GM23338 (cell line): ENCODE data around the gene CCDC6. TPM values are rescaled to one million over a fixed set of nuclear protein-coding genes. Genes with fewer than 3 reads are reported as not detected.

Experiments used
- ATAC-seq: fragments of 200-7000 bp; cut with Tn5 transposase; 3 replicates; pipeline ENCODE4 v1.9.1; 2020
- DNase-seq: peaks from one replicate; pipeline ENCODE4 v3.0.0-alpha.2; 2015; ENCODE audit warnings: low spot score
- H2AFZ ChIP-seq: fragments of 200-600 bp; sonication (generic); 2 replicates; pipeline ENCODE4 v1.8.0; 2016; ENCODE audit warnings: antibody characterized with exemption, mild to moderate bottlenecking, moderate library complexity
- H3F3A ChIP-seq: fragments of 200-600 bp; sonication (generic); replicated peaks from 2 replicates; pipeline ENCODE4 v1.8.0; 2017; ENCODE audit warnings: antibody characterized with exemption, mixed run types, low read depth
- H3K27ac ChIP-seq: fragments of 200-600 bp; sonication (generic); 2 replicates; pipeline ENCODE4 v1.6.1; 2016; ENCODE audit warnings: low read depth
- H3K27me3 ChIP-seq: fragments of 200-600 bp; sonication (generic); 2 replicates; pipeline ENCODE4 v1.8.0; 2016; ENCODE audit warnings: mild to moderate bottlenecking, mixed run types, moderate library complexity; ENCODE audit not compliant: insufficient read depth
- H3K36me3 ChIP-seq: fragments of 200-600 bp; sonication (generic); 2 replicates; pipeline ENCODE4 v1.8.0; 2016; ENCODE audit warnings: mild to moderate bottlenecking; ENCODE audit not compliant: insufficient read depth
- H3K4me1 ChIP-seq: fragments of 200-600 bp; sonication (generic); 2 replicates; pipeline ENCODE4 v1.8.0; 2016; ENCODE audit warnings: mild to moderate bottlenecking, moderate library complexity; ENCODE audit not compliant: insufficient read depth
- H3K4me2 ChIP-seq: fragments of 200-600 bp; sonication (generic); 2 replicates; pipeline ENCODE4 v1.7.1; 2017; ENCODE audit warnings: mixed run types
- H3K4me3 ChIP-seq: fragments of 200-600 bp; sonication (generic); 2 replicates; pipeline ENCODE4 v1.6.1; 2016; ENCODE audit warnings: mixed run types
- H3K79me2 ChIP-seq: fragments of 200-600 bp; sonication (generic); replicated peaks from 2 replicates; pipeline ENCODE4 v1.8.0; 2017; ENCODE audit warnings: mild to moderate bottlenecking; ENCODE audit not compliant: insufficient read depth
- H3K9me2 ChIP-seq: fragments of 200-600 bp; sonication (generic); 2 replicates; pipeline ENCODE4 v1.8.0; 2017; ENCODE audit not compliant: insufficient read depth
- H4K20me1 ChIP-seq: fragments of 200-600 bp; sonication (generic); replicated peaks from 2 replicates; pipeline ENCODE4 v1.8.0; 2017; ENCODE audit warnings: mild to moderate bottlenecking; ENCODE audit not compliant: insufficient read depth
- H3K27ac Mint-ChIP-seq: 2 replicates; pipeline ENCODE4 v1.8.0; 2020; ENCODE audit warnings: inconsistent platforms, mild to moderate bottlenecking, moderate library complexity, mixed read lengths
- H3K27me3 Mint-ChIP-seq: 3 replicates; pipeline ENCODE4 v1.8.0; 2022; ENCODE audit warnings: low read depth, mild to moderate bottlenecking, moderate library complexity, mixed read lengths, inconsistent platforms; ENCODE audit not compliant: insufficient read depth, poor library complexity
- H3K36me3 Mint-ChIP-seq: 3 replicates; pipeline ENCODE4 v1.8.0; 2021; ENCODE audit warnings: low read depth, mild to moderate bottlenecking, inconsistent platforms, moderate library complexity, mixed read lengths
- H3K4me1 Mint-ChIP-seq: 3 replicates; pipeline ENCODE4 v1.8.0; 2020; ENCODE audit warnings: mild to moderate bottlenecking, inconsistent platforms, mixed read lengths
- H3K4me3 Mint-ChIP-seq: 3 replicates; pipeline ENCODE4 v1.8.0; 2021; ENCODE audit warnings: moderate library complexity, mild to moderate bottlenecking, inconsistent platforms, mixed read lengths
- H3K9me3 Mint-ChIP-seq: 3 replicates; pipeline ENCODE4 v1.8.0; 2020; ENCODE audit warnings: moderate library complexity, mild to moderate bottlenecking, inconsistent platforms, mixed read lengths
- CREB1 ChIP-seq: fragments of 250-450 bp; sonication (Bioruptor Pico); IDR thresholded peaks from 2 replicates; pipeline ENCODE4 v1.5.0; 2020; ENCODE audit warnings: low read depth, mild to moderate bottlenecking, moderate library complexity
- EZH2 ChIP-seq: fragments of 200-600 bp; sonication (generic); IDR thresholded peaks from one replicate; pipeline ENCODE4 v1.8.0; 2017; ENCODE audit warnings: antibody characterized with exemption, mild to moderate bottlenecking, low read depth; ENCODE audit not compliant: unreplicated experiment
- EZH2phosphoT487 ChIP-seq: fragments of 200-600 bp; sonication (generic); IDR thresholded peaks from one replicate; pipeline ENCODE4 v1.8.1; 2018; ENCODE audit warnings: antibody characterized with exemption; ENCODE audit not compliant: unreplicated experiment
- JUNB ChIP-seq: IDR thresholded peaks from one replicate; pipeline ENCODE4 v1.6.1; 2016; ENCODE audit warnings: antibody characterized with exemption; ENCODE audit not compliant: unreplicated experiment
- NANOG ChIP-seq: IDR thresholded peaks from 2 replicates; pipeline ENCODE4 v1.6.1; 2016; ENCODE audit warnings: antibody characterized with exemption, borderline replicate concordance
- POLR2AphosphoS5 ChIP-seq: IDR thresholded peaks from 2 replicates; pipeline ENCODE4 v1.6.1; 2016; ENCODE audit warnings: antibody characterized with exemption, low read depth
- REST ChIP-seq: IDR thresholded peaks from one replicate; pipeline ENCODE4 v1.6.1; 2018; ENCODE audit warnings: antibody characterized with exemption; ENCODE audit not compliant: unreplicated experiment
- STAT1 ChIP-seq: IDR thresholded peaks from one replicate; pipeline ENCODE4 v1.6.1; 2016; ENCODE audit warnings: antibody characterized with exemption; ENCODE audit not compliant: unreplicated experiment
- ZNF114 ChIP-seq: fragments of 250-450 bp; sonication (Bioruptor Pico); IDR thresholded peaks from 2 replicates; pipeline ENCODE4 v1.5.0; 2020; ENCODE audit warnings: mild to moderate bottlenecking, moderate library complexity
- ZNF331 ChIP-seq: fragments of 250-450 bp; sonication (Bioruptor Pico); IDR thresholded peaks from 2 replicates; pipeline ENCODE4 v1.5.0; 2020; ENCODE audit warnings: low read depth, mild to moderate bottlenecking, moderate library complexity
- ZNF462 ChIP-seq: fragments of 250-450 bp; sonication (Bioruptor Pico); IDR thresholded peaks from 2 replicates; pipeline ENCODE4 v1.5.0; 2020; ENCODE audit warnings: mild to moderate bottlenecking, moderate library complexity
- polyA plus RNA-seq: library from polyadenylated mRNA; unstranded; fragments of >200 nt; fragmentation: Nextera tagmentation; extraction: Ambion mirVana; gene quantifications from 2 replicates; pipeline ENCODE4 v1.2.1, GENCODE V29; 2016
- total RNA-seq: library from RNA; depleted of rRNA; stranded (reverse); fragments of >200 nt; shearing (Covaris generic); gene quantifications from 2 replicates; pipeline ENCODE4 v1.2.3, GENCODE V29; 2014
- TF ChIP-seq, protein P1 (sequence below), 2 experiments: fragments of 200-600 bp in 1 of 2; sonication (generic) in 1 of 2; conservative IDR thresholded peaks; 2 replicates each; pipeline versions ENCODE4 v1.5.1 to v1.6.1; 2016 to 2017; ENCODE audit warnings: antibody characterized with exemption in 2 of 2, low read depth in 2 of 2, mild to moderate bottlenecking in 2 of 2, moderate library complexity in 1 of 2
- TF ChIP-seq, protein P2 (sequence below): IDR thresholded peaks from 2 replicates; pipeline ENCODE4 v1.6.1; 2016; ENCODE audit warnings: antibody characterized with exemption

The CCDC6 gene
- total and polyA plus RNA-seq, 2 experiments from 2014 or later, result 32.5 to 66.9 TPM

DNA sequence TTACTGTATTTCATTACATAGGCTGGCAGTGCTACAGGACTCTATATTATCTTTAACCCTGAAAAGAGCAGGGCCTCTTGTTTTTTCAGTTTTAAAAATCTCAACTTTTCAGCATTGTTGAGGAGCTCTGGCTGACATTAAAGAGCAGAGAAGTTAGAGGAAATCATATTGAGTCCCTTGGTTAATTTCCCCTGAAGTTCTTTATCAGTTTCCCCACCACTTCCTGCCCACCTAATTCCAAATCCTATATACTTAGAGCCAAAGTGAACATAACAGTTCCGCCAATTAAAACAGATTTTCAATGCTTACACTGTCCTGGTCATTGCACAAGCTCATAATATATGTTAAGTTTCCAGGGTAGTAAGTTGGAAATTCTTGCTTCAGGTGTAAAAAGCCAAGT is 87.1 kb downstream of the CCDC6 start:
- Mint-ChIP-seq H3K27me3 (peaks cover 2% of the 10 kb centered on the region), H3K27ac (no peak overlapping the region), H3K9me3 (no peaks in the 10 kb centered on the region; the same call in 2 of the 3 replicates), H3K36me3 (peaks cover 18% of the 10 kb centered on the region; the same call in 2 of the 3 replicates), H3K4me1 (peaks cover 23% of the 10 kb centered on the region), H3K4me3 (no peak overlapping the region)
- Histone ChIP-seq H3K27me3 (no peaks in the 10 kb centered on the region), H3F3A (no peaks in the 10 kb centered on the region), H3K36me3 (no peaks in the 10 kb centered on the region), H3K9me2 (no peaks in the 10 kb centered on the region), H3K4me2 (no peak overlapping the region), H3K4me1 (no peaks in the 10 kb centered on the region; the same call in 1 of the 2 replicates), H4K20me1 (no peaks in the 10 kb centered on the region; the same call in 1 of the 2 replicates), H3K27ac (no peak overlapping the region), H3K4me3 (no peak overlapping the region), H2AFZ (no peak overlapping the region), H3K79me2 (peaks cover 89% of the 10 kb centered on the region)
- no peak for DNase-seq
- no peak for ATAC-seq
- TF ChIP-seq ZNF462 (CRISPR knock-in tag) (no peak), POLR2AphosphoS5 (no peak), ZNF331 (no peak), JUNB (no peak), REST (no peak), STAT1 (no peak), NANOG (no peak), EZH2 (no peak), EZH2phosphoT487 (no peak), ZNF114 (CRISPR knock-in tag) (no peak), CREB1 (no peak)
- TF ChIP-seq, protein P1, sequence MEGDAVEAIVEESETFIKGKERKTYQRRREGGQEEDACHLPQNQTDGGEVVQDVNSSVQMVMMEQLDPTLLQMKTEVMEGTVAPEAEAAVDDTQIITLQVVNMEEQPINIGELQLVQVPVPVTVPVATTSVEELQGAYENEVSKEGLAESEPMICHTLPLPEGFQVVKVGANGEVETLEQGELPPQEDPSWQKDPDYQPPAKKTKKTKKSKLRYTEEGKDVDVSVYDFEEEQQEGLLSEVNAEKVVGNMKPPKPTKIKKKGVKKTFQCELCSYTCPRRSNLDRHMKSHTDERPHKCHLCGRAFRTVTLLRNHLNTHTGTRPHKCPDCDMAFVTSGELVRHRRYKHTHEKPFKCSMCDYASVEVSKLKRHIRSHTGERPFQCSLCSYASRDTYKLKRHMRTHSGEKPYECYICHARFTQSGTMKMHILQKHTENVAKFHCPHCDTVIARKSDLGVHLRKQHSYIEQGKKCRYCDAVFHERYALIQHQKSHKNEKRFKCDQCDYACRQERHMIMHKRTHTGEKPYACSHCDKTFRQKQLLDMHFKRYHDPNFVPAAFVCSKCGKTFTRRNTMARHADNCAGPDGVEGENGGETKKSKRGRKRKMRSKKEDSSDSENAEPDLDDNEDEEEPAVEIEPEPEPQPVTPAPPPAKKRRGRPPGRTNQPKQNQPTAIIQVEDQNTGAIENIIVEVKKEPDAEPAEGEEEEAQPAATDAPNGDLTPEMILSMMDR (conservative IDR thresholded peaks at IDR 0.05; ENCODE audit: low read depth in 2 of 2), result no peak
- TF ChIP-seq, protein P2, sequence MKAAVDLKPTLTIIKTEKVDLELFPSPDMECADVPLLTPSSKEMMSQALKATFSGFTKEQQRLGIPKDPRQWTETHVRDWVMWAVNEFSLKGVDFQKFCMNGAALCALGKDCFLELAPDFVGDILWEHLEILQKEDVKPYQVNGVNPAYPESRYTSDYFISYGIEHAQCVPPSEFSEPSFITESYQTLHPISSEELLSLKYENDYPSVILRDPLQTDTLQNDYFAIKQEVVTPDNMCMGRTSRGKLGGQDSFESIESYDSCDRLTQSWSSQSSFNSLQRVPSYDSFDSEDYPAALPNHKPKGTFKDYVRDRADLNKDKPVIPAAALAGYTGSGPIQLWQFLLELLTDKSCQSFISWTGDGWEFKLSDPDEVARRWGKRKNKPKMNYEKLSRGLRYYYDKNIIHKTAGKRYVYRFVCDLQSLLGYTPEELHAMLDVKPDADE, result no peak
